ENCODE results near the gene KBTBD12.

- TF ChIP-seq POLR2A (IDR thresholded peaks at IDR 0.05; ENCODE audit: low read depth, low read length) = no peak
- no peak for TF ChIP-seq CTCF (IDR thresholded peaks at IDR 0.05; ENCODE audit: extremely low read depth in 1 of 2, insufficient read depth in 1 of 2, low read depth in 1 of 2, low read length in 2 of 2)
- no peak for TF ChIP-seq MAX (IDR thresholded peaks at IDR 0.05; ENCODE audit: insufficient read depth, insufficient read length)
- TF ChIP-seq MYC (IDR thresholded peaks at IDR 0.05; ENCODE audit: low read depth, low read length) = no peak
These were observed 96.1 kb downstream of the KBTBD12 start for GRCh38 chr3:128011140-128011539.
